HG03103 (cell line): Measurements from ENCODE around the gene C1orf56.

Experiments
- ATAC-seq: cut with Tn5 transposase; IDR thresholded peaks from one replicate; pipeline ENCODE4 v1.9.1; 2021; ENCODE audit warnings: low read depth; ENCODE audit not compliant: unreplicated experiment

The C1orf56 gene

DNA sequence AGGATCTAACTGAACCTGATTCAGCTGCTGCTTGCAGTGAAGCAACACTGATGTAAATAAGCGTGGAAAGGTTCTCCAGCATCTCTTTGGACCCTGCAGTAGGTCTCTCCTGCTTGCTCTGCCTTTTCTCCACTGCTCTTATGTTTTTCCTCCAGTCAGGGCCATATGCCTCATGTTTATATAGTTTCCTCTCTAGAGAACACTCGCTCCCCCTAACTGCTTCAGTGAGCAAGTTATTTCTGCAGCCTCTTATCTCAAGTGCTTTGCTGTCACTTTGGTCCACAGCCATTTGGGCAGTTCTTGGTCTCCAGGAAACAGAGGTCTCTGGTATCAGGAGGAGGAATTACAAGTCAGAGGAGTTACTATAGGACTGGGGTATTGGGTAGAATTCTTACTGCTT is 34.0 kb upstream of the C1orf56 start:
- ATAC-seq: no peak

DNA sequence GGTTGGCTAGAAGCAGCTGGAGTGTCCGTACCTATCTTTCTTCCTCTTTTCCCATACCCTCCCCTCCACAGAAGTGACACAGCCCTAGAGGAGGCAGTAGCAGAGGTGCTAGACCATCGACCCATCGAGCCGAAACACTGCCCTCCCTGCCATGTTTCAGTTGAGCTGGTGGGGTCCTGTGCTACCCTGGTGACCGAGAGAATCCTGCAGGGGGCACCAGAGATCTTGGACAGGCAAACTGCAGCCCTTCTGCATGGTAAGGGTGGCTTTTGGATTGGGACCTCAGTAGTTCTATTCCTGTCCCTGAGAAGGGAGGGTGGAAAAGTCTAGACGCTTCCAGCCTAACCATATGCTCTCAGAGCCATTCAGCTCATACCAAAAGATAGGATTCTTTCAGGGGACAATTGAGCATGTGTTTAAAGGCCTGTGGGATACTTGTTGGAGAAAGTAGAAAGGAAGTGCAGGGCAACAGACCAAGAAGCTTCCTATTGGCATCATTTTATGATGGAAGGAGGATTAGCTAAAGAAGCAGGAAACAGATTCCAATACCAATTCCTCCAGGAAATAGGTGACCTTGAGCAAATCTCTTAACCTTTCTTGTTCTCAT is 22.9 kb upstream of the C1orf56 start:
- no peak for ATAC-seq

DNA sequence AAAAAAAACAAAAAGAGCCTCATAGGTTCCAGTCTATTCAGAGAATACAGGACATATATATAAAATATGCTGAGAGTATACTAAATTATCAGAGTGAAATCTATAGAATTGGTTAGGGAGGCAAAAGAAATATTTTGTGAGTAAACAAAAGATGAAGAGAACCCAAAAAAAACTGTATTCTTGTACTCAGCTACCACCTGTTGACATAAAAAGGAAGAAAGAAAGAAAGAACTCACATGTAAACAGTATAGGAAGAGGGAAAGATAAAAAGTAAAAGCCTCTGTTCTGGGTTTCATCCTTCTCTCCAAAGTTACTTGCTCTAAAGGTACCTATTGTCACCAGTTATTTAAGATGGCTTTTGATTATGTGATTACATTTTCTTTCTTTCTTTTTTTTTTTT is 21.1 kb upstream of the C1orf56 start:
- no peak for ATAC-seq

DNA sequence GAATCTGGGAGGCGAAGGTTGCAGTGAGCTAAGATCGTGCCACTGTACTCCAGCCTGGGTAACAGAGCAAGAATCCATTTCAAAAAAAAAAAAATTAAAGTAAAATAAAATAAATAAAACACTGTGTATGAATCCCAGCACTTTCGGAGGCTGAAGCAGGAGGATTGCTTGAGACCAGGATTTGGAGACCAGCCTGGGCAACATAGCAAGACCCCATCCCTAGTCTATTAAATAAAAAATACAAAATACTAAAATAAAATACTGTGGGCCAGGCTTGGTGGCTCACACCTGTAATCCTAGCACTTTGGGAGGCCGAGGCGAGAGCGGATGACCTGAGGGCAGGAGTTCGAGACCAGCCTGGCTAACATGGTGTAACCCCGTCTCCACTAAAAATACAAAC is 15.4 kb upstream of the C1orf56 start:
- no peak for ATAC-seq

DNA sequence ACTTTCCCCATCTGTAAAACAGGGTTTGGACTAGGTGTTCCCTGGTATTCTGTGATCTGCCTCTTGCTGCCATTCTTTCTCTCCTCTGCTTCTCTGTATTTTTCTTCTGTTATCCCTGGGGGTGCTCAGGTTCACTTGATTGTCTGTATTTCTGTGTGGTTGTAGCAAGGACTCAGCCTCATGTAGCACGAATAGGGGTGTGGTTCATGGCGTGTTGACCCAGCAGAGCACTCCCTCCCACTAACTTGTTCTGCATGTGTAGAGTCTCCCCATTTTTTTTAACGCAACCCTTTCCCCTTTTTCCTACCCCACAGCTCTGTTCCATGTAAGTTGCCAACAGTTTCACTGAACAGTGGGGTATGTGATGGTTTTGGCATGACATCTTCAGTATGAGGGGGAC is 12.4 kb upstream of the C1orf56 start:
- ATAC-seq: no peak

DNA sequence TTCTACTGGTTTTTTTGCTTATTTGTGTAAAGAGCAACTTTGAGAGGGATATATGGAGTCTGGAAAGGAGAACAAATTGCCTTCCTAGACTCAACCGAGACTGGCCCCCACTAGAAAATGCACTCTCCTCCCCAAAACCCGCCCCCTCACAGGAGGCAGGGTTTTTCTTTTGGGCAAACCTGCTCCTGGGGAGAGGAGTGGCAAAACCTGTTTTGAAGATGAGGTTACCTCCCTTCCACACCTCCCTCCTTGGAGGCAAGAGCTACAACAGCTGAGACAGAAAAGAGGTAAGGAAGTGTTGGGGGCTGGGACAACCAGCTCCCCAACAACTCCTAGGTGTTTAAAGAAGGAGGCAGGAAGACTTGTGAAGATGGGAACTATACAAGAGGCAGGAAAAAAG is 11.2 kb upstream of the C1orf56 start, which contains the start of gene BNIPL:
Gene BNIPL, plus strand, starts transcription at position 231 of the 400 bp plus-strand sequence. Its CDS starts 140 bp downstream, at position 371.
- ATAC-seq: no peak

DNA sequence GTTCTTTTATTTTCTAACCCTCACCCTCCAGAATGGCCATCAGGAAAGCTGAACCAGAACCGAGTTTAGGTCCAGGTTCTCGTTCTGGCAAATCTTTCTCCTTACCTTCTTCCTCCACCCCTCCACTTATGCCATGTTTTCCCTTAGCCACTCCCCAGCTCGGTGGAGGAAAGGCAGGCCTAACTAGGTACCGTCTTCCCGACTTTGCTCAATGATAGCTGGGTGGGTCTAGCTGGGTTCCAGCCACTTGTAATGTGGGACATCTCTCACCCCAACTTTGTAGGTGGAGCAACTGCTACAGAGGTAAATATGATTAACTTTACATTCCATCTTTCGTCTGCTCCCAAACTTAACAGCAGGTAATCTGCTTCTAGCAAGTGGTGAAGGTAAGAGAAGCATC is 10.5 kb upstream of the C1orf56 start:
- no peak for ATAC-seq

DNA sequence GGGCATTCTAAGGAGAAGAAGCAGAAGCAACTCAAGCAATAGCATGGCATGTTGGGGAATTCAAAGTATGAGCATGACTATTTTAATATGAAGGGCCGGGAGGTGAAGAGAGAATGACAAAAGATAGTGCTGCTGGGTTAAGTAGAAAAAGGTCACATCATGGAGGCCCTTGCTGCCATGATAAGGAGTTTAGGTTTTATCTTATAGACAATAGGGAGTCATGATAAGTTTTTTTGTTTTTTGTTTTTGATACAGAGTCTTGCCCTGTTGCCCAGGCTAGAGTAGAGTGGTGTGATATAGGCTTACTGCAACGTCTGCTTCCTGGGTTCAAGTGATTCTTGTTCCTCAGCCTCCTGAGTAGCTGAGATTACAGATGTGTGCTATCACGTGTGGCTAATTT is 8.0 kb upstream of the C1orf56 start:
- no peak for ATAC-seq

DNA sequence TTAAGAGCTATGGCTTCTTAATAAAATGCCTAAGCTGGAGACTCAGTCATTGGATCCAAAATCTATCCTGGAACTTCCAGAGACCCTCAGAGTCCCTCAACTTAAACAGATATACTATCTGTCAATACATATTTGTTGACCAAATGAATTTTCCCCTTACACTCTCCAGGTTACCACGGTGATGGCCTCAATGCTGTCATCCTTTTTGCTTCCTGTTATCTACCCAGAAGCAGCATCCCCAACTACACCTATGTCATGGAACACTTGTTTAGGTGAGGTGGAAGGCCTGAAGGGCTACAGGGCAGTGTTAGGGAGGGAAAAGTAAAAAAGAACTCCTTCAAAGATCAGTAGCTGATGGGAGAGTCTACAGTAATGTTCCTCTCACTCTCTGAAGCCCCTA is 4.4 kb upstream of the C1orf56 start:
- ATAC-seq: no peak

DNA sequence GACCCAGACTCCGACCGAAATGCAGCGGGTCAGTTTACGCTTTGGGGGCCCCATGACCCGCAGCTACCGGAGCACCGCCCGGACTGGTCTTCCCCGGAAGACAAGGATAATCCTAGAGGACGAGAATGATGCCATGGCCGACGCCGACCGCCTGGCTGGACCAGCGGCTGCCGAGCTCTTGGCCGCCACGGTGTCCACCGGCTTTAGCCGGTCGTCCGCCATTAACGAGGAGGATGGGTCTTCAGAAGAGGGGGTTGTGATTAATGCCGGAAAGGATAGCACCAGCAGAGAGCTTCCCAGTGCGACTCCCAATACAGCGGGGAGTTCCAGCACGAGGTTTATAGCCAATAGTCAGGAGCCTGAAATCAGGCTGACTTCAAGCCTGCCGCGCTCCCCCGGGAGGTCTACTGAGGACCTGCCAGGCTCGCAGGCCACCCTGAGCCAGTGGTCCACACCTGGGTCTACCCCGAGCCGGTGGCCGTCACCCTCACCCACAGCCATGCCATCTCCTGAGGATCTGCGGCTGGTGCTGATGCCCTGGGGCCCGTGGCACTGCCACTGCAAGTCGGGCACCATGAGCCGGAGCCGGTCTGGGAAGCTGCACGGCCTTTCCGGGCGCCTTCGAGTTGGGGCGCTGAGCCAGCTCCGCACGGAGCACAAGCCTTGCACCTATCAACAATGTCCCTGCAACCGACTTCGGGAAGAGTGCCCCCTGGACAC is 534 bp downstream of the C1orf56 start:
- ATAC-seq: no peak

DNA sequence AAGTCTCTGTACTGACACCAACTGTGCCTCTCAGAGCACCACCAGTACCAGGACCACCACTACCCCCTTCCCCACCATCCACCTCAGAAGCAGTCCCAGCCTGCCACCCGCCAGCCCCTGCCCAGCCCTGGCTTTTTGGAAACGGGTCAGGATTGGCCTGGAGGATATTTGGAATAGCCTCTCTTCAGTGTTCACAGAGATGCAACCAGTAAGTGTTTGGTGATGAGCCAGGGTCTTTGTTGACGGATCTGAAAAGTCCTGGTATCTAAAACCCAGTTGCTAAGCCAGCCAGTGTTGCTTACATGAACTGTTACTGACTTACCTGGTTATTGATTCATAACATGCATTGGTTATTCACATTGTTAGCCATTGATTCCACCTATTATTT is 1.1 kb downstream of the C1orf56 start:
- no peak for ATAC-seq

DNA sequence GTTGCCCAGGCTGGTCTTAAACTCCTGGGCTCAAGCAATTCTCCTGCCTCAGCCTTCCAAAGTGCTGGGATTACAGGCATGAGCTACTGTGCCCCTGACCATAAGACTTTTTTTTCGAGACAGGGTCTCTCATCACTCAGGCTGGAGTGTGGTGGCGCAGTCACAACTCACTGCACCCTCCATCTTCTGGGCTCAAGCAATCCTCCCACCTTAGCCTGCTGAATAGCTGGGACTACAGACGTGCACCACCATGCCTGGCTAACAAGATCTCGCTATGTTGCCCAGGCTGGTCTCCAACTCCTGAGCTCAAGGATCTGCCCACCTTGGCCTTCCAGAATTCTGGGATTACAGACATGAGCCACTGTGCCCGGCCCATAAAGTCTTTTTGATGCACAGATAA is 1.9 kb downstream of the C1orf56 start:
- ATAC-seq: no peak

DNA sequence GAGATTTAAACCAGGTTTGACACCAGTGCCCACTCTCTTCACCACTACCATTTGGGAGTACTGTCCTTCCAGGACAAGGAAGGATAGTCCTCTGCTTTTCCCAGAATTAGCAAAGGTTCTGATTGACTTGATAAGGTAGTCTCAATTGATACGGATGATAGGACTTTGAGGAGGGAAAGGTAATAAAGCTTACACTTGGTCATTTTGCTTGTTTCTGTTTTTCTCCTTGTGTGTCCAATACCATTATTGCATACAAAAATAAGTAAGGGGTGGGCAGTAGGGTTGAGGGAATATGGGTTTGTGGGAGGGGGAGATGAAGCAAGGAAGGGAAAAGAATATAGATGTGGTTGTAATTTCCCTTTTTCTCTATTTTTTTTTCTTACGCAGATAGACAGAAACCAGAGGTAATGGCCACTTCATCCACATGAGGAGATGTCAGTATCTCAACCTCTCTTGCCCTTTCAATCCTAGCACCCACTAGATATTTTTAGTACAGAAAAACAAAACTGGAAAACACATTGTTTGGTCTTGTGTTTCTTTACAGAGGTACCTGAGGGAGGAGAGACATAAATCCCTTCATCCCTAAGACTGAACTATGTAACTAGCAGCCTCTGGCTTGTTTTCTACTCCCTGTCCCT is 2.6 kb downstream of the C1orf56 start:
- no peak for ATAC-seq

DNA sequence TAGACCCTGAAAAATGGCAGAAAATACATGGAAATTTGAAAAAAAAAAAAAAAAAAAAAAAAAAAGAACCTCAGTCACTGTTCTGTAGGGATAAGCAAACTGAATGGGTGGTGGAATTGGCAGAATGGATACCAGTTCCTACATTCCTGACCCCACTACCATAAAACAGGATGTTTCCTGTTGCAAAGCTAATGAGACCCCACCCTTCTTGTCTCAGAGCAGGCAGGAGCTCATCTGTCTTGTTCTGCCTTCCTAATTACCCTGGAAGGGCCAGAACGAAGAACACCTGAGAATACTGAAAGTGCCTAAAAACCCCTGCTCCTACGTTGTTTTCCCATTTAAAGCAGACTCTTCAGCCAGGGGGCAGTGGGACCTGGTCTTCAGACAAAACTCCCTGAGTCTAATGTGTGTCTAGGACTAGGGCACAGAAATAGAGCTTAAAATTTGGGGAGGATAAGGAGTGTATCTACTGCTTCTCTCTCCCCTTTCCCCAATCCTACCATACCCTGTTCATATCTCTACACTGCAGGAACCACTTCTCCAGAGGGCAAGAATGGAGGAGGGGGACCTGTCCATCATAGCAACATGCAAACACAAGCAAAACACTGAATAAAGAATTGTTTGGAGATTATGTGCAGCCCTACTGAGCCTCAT is 3.9 kb downstream of the C1orf56 start:
- no peak for ATAC-seq

DNA sequence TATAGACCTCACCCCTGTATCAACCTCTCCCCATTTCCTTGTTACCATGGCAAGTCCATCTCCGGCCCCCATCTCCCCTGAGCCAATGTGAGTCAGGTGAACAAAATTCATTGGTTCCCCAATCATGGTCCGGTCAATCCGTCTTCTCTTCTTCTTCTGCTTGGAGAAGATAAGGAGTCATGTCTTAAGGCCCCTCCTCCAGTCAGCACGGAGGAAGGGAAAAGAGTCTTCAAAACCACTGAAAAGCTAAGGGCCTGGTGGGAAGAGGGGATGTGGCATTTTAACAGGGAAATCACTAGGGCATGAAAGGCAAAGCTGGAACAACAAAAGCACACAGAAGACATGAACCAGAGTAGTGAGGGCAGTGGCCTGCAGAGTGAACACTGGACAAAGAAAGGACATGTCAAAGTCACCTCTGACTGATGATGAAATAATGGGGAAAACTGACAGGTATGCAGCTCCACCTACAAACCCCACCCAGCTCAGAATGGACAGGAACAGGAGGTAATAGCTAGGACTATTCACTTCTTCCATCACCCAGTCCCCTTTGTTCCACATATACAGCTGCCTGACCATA is 7.5 kb downstream of the C1orf56 start:
- ATAC-seq: no peak

DNA sequence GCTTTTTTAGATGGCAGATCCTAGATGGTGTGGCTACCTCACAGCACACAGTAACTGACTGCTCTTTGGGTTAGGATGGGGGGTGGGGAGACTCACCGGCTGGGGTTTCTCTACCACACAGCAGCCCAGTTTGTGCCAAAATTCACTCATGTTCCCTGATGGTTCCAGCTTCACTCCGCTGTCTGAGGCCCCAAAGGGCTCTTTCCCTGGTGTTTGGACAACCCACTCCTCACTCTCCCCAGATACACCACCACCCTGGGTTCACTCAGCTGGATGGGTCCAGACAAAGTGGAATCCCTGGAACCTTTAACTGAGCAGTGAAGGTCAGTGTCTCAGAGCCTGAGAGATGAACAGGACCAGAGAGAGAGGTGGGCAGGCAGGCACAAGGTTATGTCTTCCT is 8.0 kb downstream of the C1orf56 start:
- ATAC-seq: no peak

DNA sequence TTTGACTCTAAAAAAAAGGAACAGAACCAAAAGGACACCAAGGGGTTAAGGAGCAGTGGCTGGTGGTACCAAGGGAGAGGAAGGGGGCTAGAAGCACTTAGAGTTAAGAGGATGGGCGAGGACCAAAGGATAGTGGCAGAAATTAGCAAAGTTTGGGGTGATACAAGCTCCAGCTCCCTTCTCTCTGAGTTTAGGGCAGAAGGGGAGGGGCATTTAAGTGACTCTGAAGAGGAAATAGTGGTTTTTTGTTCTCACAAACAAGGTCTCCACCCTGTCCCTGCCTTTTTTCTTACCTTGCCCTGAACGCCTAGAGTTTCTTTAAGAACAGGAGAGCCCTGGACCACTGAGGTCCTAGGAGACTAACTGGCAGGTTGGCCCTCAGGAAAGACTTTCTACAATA is 8.6 kb downstream of the C1orf56 start:
- ATAC-seq: no peak

DNA sequence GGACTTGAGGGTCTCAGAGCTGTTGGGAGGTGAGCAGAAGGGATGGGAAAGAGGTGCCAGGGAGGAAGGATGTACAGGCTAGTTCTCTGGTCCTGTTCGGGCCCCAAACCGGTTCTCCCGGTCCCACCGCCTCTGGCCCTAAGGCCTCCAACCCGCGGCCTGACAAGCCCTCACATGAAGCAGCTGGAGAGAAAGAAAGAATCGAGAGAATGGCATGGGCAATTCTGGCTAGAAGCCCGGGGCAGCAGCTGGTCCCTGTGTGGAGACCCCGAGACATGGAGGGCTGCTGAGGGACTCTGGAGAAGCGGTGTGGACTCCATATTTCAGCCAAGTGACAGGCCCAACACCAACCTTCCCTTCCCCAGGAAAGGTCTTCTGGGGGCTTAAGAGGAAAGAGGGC is 11.1 kb downstream of the C1orf56 start:
- ATAC-seq: no peak

DNA sequence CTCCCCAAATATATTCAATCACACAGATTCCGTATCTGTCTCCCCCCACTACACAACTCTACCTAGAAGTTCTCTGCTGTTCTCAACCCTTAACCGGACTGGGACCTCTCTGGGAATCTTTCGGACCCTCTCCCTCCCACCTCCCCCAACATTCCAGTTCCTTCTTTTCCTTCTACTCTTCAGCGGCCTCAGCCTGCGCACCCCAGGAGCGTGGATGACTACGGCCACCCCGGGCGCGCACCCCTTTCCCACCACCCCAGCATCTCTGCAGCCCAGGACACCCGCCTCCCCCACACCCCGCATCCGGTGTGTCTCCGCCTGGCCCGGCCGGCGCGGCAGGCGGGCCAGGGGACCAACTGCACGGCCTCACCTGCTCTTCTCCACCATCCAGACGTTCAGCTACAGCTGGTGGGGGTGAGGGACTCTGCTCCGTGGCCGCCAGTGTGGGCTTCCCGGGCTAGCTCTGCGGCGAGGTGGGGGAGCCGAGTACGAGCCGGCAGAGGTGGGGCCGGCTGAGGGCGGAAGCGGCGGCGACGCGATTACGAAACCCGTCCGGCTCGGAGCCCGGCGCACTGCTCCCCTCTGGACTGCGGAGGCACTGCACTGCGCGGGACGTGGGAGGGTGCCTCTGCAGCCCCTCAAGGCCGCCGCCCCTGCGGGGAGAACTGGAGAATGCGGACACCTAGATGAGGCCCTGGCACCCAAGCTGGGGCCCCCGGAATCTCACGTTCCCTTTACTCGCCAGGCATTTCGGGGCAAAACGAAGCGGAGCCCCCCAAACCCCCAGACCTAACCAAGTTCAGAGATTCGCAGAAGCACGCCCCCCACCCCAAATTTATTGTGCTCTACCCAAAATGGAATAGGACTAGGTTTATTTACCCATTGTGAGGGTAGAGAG is 11.8 kb downstream of the C1orf56 start, which contains the start of gene CDC42SE1:
Gene CDC42SE1, minus strand, starts transcription at position 514 of the 898 bp plus-strand sequence. CDS start 3,892 bp downstream, outside the sequence.
- ATAC-seq: peak; percentile 66
